GM21515 (cell line): ENCODE data around the gene ZFYVE16.
"Not testable (repeated sequence)": the region's sequence is repeated elsewhere in the genome, so short reads cannot be mapped to it uniquely, and the experiment has no call there.

ENCODE experiments used
- ATAC-seq: cut with Tn5 transposase; IDR thresholded peaks from one replicate; pipeline ENCODE4 v1.9.1; 2021; ENCODE audit not compliant: unreplicated experiment

Gene ZFYVE16

GRCh38 chr5:80409367-80409966 is 1.6 kb downstream of the ZFYVE16 start:
- ATAC-seq = no peak

DNA sequence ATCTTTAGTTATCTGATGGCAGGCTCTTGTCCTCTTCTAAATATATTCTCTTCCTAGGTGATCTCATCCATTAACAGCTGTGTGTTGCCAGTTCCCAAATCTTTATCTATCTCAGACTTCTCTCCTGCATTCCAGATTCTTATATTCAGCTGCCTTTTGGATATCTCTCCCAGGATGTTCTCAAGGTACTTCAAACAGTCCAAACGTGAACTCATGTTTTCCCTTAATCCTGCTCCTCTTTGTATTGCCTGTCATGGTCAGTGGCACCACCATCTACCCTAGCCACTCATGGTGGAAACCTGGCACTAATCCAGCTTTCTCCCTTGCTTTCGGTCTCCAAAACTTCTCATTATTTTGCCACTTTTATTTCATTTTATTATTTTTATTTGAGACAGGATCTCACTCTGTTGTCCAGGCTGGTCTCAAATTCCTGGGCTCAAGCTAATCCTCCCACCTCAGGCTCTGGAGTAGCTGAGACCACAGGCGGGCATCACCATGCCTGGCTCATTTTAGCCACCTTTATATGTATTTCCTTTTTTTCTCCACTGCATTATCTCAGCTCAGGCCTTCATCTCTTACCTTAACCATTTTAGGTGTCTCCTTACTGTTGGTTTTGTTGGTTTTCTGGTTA is 3.8 kb downstream of the ZFYVE16 start:
- no peak for ATAC-seq

- no peak for ATAC-seq
Measured at GRCh38 chr5:80414113-80414512, 6.2 kb downstream of the ZFYVE16 start.

DNA sequence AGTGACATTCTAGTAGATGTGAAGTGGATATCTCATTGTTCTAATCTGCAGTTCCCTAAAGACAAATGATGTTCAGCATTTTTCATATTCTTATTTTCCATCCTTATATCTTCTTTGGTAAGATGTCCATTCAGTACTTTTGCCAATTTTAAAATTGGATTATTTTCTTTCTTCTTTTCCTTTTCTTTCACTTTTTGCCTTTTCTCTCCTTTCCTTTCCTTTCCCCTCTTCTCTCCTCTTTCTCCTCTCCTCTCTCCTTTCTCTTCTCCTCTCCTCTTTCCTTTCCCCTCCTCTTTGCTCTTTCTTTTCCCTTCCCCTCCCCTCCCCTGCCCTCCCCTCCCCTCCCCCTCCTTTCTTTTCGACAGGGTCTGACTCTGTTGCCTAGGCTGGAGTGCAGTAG is 10.1 kb downstream of the ZFYVE16 start:
- no peak for ATAC-seq

- ATAC-seq = not testable (repeated sequence)
Measured at GRCh38 chr5:80424365-80424764, 16.5 kb downstream of the ZFYVE16 start.

DNA sequence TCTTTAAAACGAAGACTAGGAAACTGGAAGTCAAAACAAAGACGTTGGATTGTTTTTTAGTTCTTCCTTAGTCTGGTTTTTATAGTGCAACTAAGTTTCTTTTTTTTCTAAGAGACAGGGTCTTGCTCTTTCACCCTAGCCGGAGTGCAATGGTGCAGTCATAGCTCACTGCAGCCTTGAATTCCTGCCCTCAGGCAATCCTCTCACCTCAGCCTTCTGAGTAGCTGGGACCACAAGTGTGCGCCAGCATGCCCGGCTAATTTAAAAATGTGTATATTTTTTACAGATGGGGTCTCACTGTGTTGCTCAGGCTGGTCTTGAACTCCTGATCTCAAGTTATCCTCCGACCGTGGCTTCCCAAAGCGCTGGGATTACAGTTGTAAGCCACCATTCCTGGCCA is 27.6 kb downstream of the ZFYVE16 start:
- no peak for ATAC-seq

- ATAC-seq = no peak
Measured at GRCh38 chr5:80437326-80437725, 29.5 kb downstream of the ZFYVE16 start.

DNA sequence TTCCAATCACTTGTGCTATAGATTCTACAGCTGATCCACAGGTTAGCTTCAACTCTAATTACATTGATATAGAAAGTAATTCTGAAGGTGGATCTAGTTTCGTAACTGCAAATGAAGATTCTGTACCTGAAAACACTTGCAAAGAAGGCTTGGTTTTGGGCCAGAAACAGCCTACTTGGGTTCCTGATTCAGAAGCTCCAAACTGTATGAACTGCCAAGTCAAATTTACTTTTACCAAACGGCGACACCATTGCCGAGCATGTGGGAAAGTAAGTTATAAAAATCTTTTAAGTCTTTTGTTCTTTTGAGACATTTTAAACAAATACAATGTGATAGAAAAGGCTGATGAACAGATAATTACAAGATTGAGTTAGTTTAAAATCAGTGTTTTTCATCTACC is 30.9 kb downstream of the ZFYVE16 start:
- ATAC-seq = no peak

GRCh38 chr5:80439213-80439612 is 31.3 kb downstream of the ZFYVE16 start:
- ATAC-seq = no peak

- ATAC-seq = no peak
Measured at GRCh38 chr5:80442742-80443141, 34.9 kb downstream of the ZFYVE16 start.

GRCh38 chr5:80453366-80453765 is 45.5 kb downstream of the ZFYVE16 start:
- no peak for ATAC-seq

DNA sequence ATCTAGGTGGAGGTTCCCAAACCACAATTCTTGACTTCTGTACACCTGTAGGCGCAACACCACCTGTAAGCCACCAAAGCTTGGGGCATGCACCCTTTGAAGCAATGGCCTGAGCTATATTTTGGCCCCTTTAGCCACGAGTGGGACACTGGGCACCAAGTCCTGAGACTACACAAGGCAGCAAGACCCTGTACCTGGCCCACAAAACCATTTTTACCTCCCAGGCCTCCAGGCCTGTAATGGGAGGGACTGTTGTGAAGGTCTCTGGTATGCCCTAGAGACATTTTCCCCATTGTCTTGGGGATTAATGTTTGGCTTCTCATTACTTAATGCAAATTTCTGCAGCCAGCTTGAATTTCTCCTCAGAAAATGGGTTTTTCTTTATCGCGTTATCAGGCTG is 55.4 kb downstream of the ZFYVE16 start:
- no peak for ATAC-seq

DNA sequence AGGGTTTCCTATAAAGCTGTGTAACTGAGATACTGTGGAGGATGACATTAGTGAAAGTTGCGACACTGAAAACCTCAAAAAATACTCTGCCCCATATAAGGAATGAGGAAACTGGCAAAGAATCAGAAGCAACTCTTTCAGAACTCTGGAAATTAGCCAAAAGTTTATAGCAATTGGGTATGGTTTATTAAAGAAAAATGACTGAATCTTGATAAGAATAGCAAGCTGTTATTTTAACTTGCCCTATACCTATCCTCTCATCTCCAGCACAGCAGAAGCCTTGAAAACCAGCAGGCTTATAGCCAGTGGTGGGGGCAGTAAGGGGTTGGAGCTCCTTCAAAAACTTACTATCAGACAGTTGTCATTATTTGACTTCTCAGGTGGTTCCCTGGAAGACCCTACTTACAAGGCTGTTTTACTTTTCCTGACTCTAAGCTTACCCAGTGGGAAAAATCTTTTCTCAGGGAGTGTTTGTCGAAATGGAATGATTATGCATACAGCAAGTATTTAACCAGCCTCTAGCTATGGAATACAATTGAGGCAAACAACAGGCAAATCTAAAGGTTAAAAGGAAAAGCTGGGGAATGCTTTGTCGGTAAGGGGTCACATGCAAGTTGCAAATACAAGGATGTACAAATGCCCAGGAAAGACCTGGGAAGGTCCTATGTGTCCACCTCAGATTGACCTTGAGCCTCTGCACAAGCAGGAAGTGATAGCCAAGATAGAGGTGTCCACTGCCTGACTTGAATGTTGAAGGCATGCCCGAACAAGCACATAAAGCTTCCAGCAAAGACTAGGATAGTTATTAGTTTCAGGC is 59.0 kb downstream of the ZFYVE16 start:
- no peak for ATAC-seq

DNA sequence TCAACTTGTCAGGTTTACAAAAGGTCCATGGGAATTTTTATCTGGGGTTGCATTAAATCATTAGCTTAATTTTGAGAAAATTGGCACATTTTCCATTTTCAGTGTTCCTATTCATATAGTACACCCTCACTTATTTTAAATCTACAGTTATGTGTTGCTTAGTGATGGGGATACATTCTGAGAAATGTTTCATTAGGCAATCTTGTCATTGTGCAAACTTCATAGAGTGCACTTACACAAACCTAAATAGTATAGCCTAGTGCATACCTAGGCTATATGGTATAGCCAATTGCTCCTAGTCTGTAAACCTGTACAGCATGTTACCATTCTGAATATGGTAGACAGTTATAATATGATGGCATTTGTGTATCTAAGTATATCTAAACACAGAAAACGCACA is 60.3 kb downstream of the ZFYVE16 start:
- no peak for ATAC-seq

DNA sequence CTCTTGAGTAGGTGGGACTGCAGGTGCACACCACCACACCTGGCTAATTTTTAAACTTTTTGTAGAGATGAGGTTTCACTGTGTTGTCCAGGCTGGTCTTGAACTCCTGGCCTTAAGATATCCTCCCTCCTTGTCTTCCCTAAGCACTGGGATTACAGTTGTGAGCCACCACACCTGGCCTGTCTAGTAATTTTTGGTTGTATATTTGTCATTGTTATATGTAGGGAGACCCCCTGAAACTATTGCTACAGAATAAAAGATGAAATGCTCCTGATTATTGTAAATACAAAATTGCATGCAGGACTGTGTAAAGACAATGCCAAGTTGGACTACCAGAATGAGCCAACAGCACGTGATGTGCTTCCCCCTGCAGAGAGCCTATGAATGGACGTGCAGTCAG is 62.8 kb downstream of the ZFYVE16 start:
- not testable (repeated sequence) for ATAC-seq

- no peak for ATAC-seq
Measured at GRCh38 chr5:80474929-80475328, 67.1 kb downstream of the ZFYVE16 start.

GRCh38 chr5:80479713-80480112 is 71.8 kb downstream of the ZFYVE16 start:
- ATAC-seq = no peak

GRCh38 chr5:80480354-80480753 is 72.5 kb downstream of the ZFYVE16 start:
- ATAC-seq = no peak

DNA sequence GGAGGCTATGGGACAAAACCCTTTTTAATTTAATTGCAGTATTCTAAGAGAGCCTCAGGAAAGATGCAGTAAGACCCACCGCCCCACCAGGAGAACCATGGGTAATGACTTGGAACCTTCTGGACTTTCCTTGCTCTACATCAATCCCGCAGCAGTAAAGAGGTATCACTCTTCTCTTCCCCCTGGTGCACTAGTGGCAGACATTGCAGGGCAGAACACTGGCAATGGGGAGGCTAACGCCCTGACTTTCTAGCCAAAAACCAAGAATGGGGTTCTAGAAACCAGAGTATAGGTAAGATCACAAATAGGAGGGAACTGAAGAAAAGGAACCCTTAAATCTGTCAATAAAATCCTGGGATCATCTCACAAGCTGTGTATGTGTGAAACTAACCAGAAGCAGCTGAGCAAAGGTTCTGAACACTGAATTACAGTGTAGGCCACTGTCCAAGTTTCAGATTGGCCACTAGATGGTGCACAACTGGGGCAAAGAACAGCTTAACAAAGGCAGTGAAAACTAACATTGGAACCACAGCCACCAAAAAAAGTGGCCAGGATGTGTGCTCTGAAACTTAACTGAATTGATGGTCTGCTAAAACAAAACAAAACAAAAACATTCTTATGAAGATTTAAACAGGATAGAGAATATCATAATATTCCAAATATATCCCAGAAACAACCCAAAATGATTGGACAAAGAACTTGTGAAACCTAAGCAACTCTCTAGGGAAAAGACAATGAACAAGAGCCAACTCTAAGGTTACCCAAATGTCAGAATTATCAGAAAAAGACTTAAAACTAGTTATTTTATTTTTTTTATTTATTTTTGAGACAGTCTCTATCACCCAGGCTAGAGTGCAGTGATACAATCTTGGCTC is 73.4 kb downstream of the ZFYVE16 start:
- ATAC-seq = peak; percentile 79

DNA sequence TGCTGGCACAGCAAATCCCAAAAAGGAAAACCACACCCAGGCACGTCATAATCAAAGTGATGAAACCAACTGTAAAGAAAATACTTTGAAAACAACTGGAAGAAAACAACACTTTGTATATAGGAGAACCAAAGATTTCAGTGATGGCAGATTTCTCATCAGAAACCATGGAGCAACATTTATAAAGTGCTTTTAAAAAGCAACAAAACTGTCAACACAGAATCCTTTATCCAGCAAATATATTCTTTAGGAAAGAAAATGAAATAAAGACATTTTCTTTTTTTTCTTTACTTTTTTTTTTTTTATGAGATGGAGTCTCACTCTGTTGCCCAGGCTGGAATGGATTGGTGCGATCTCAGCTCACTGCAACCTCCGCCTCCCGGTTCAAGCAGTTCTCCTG is 74.7 kb downstream of the ZFYVE16 start:
- no peak for ATAC-seq

DNA sequence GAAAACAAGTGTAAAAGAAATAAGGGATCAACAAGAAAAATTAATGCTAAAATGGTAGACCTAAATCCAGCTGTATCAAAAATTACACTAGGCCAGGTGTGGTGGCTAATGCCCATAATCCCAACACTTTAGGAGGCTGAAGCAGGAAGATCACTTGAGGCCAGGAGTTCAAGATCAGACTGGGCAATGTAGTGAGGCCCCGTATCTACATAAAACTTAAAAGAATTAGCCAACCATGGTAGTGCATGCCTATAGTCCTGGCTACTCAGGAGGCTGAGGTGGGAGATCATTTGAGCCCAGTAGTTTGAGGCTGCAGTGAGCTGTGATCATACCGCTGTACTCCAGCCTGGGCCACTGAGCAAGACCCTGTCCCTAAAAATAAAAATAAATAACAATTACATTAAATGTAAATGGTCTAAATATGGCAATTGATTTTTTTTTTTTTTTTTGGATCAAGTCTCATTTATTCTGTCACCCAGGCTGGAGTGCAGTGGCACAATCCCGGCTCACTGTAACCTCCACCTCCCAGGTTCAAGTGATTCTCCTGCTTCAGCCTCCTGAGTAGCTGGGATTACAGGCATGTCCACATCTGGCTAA is 75.9 kb downstream of the ZFYVE16 start:
- ATAC-seq = no peak
